CD4-positive, alpha-beta T cell treated with Interferon alpha-2 for 1 hour (primary cell): Measurements from ENCODE around the gene MPST.

Experiments
- DNase-seq, 2 donors: peaks; one replicate each; pipeline ENCODE4 v3.0.0-alpha.2; 2020 to 2022

MPST gene

GRCh38 chr22:37046589-37046988, 27.0 kb downstream of the MPST start:
- no peak for DNase-seq

GRCh38 chr22:37047006-37047405, 27.5 kb downstream of the MPST start:
- DNase-seq, result no peak

GRCh38 chr22:37048133-37048532, 28.6 kb downstream of the MPST start:
- no peak for DNase-seq

GRCh38 chr22:37049224-37049623, 29.7 kb downstream of the MPST start:
- no peak for DNase-seq

DNA sequence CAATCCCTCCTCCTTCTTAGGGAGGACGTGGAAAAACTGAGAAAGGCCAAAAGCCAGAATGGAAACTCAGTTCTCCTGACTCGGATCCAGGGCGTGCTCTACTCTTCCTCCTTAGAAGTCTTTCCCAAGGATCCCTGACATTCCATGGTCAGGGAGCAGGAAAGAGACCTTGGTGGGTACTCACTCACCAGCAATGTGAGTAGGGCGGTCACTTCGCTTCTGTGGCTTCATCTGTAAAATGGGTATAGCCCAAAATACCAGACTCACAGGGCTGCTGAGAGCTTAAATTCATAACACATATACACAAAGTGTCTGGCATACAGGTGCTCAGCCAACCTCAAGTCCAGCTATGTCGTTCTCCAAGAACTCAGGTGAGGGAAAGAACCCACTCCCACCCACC, 31.4 kb downstream of the MPST start:
- no peak for DNase-seq

- DNase-seq, result peak; percentile 73 to 83
Measured at GRCh38 chr22:37051391-37052385, 32.1 kb downstream of the MPST start, which contains the start of gene KCTD17. Gene KCTD17, plus strand, starts transcription at chr22:37051742. Its CDS starts 19 bp downstream, at chr22:37051761.

DNA sequence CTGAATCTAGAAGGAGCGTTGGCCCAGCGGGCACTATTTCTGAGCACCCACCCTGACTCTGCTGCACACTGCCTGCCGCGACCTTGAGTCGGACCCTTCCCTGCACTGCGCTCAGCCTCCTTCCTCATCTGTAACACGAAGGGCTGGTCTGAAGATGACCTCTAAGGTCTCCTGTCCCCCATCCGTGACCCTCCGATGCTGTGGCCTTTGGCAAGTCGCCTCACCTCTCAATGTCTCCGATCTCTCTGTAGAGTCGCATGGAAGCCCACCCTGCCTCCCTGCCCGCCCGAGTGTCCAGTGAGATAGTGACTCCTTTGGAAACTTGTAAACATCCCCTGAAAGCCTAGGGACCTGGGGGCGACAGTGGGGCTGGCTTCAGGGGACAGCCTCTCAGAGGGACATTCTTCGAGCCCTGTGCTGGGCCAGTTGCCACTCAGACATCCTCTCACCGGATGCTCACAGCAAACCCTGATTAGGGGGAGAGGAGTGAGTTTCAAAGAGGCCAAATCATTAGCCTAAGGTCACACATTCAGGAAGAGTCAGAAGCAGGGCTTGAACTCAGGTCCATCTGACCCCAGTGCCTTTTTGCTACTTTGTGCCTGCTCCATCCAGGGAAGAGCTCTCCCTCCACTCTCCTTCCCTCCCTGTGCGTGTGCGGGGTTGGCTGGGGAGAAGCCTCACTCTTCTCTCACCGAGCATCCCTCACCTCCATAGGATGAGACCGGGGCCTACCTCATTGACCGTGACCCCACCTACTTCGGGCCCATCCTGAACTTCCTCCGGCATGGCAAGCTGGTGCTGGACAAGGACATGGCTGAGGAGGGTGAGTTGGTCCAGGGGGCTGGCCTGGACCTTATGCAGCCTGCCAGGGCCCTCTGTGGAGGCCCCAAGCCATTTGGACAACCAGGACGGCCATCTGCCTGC, 33.1 kb downstream of the MPST start:
- no peak for DNase-seq

DNA sequence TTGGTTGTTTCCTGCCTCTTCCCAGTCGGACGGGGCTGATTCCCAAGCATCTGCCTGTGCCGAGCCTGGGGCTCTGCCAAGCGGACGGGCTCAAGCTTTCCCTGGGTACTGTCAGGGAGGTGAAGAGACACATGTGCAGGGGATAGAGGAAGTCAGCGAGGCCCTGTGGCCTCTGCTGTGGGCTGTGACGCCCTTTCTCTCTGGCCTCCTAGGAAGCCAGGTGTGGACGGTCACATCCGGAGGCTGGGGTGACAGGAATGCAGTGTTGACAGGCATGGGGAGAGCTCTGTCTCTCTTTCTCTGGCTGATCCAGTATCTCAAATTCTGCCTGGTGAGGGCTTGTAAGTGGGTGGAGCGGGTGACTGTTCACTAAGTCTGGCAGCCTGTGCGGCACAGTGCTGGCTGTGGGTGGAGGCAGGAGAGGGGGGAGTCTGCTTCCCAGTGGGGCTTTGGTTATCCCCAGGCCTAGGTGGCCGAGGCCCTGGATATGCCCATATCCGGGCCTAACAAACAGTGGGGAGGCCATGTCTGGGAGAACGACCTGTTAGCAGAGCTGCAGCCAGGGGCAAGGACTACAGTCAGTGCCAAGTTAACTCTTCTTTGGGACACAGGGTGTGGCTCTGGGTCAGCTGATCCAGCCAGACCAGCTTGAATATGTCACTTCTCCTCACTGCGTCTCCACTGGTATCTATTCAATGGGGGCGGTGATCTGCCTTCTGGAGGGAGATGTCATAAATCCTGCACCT, 33.9 kb downstream of the MPST start:
- no peak for DNase-seq

DNA sequence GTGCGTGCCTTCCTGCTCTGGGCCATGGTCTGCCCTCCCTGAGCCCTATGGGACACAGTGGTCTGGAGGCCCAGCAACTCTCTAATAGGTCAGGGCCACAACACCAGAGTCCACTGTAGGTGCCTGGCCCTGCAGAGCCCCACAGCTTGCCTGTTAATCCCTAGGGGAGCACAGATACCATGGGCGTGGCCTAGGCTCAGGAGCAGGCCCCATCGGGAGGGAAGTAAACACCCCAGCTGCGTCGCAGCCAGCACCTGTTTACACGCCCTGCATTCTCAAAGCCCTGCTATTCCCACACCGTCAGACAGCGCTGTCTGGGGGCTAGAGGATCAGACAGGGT, 34.5 kb downstream of the MPST start:
- no peak for DNase-seq

DNA sequence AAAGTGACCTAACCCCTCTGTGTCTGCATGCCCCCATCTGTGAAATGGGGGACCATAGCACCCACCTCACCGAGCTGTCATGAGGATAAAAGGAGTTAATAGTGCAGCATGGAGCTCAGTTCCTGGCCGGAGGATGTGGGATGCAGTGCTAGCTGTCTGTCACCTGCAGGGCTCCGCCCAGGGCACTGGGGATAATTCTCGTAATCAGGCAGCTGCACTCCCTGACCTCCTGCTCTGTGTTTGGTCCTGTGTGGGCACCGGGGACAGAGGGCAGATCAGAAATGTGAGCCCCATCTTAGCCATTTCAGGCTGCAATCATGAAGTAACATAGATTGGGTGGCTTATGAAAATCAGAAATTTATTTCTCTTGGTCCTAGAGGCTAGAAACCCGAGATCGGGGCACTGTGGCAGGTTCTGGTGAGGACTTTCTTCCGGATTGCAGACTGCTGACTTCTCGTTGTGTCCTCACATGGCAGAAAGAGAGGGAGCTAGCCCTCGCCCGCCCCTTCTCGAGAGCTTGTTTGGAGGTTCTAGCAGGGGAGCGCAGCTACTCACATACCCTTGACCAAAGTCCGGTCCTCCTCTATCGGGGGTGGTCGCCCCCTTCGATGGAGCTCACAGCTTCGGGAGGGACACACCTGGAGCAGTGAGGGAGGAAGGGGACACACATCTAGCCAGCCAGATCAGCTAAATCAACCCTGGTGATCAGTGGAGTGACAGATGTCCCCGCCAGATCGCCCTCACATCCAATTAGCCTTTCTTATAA, 35.2 kb downstream of the MPST start:
- DNase-seq, result no peak

DNA sequence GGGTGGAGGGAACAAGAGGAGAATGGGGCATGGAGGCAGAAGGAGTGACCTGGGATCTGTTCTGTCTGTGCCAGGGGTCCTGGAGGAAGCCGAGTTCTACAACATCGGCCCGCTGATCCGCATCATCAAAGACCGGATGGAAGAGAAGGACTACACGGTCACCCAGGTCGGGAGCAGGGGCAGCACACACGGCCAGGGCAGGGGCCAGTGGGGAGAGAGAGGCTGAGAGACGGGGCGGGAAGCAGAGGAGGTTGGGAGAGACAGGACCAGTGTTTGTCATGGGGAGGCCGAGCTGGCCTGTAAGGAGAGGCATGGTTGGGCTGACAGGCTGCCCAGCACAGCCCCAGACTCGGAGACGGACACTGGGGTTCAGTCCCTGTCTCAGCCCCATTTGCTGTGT, 36.7 kb downstream of the MPST start:
- DNase-seq, result no peak

DNA sequence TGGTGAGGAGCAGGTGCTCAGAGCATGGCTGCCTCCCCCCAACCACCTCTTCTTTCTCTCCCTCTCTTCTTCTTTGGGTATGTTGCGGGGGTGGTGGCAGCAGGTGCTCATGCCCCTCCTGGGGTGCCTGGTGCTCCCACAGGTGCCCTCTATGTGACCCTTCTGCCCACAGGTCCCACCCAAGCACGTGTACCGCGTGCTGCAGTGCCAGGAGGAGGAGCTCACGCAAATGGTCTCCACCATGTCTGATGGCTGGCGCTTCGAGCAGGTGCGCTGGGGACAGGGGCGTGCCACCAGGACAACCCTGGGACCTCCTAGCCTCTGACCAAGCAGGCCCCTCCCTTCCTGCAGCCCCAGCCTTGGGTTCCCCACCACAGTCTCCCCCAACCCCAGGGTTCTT, 37.7 kb downstream of the MPST start:
- no peak for DNase-seq

- DNase-seq, result no peak
Measured at GRCh38 chr22:37057796-37058510, 38.4 kb downstream of the MPST start.

- no peak for DNase-seq
Measured at GRCh38 chr22:37058917-37059701, 39.6 kb downstream of the MPST start.

- no peak for DNase-seq
Measured at GRCh38 chr22:37059876-37060449, 40.4 kb downstream of the MPST start.

GRCh38 chr22:37060801-37061610, 41.5 kb downstream of the MPST start:
- no peak for DNase-seq

DNA sequence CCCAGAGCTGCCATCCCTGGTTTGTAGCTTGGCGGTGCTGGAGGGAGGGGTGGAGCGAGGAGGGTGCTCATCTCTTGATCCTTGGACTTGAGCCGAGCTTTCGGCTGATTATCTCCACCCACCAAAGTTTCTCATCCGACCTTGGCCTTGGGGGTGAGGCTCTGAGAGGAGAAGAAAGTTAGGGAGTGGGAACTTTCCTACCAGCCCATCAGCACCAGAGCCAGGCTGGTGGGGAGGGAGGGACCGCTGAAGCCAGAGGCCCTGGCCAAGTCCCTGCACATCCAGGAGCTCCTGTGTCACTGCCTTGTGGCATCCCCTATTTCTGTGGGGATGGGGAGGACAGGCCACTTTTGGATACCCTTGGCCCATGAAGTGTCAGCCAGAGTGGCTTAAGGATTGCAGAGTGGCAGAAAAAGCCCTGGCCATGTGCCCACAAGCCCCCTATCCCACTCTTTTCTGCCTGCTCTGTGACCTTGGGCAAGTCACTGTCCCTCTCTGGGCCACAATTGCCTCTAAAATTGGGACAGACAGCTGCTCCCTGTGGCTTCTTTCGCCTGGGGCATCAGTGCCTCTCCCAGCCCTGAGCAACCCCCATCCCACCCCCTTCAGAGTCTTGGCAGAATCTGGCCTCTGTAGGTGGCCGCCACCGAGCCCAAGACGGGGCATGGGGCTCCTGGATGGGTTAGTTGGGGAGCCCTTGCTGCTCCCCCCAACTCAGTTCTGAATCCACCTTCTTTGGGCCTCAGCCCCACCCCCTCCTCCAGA, 42.3 kb downstream of the MPST start:
- DNase-seq, result no peak

DNA sequence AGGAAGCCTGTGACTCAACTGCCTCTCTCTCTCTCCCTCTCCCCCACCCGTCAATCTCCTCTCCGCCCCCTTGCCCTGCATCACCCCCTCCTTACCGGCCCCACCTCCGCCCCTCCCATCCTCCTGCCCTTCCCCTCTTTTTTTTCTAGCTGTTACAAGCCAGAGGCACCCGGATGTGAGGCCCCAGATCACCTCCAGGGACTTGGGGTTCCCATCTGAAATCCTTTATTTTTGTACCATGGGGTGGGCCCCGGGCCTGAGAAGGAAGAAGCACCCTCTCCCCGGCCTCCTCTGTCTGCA, 42.8 kb downstream of the MPST start:
- no peak for DNase-seq
